Measurements from ENCODE around the gene TMOD1. TPM values are rescaled to one million over a fixed set of nuclear protein-coding genes. Genes with fewer than 3 reads are reported as not detected.

Gene TMOD1
- total RNA-seq, 1 donor from 2014 or later = 1.9 TPM

DNA sequence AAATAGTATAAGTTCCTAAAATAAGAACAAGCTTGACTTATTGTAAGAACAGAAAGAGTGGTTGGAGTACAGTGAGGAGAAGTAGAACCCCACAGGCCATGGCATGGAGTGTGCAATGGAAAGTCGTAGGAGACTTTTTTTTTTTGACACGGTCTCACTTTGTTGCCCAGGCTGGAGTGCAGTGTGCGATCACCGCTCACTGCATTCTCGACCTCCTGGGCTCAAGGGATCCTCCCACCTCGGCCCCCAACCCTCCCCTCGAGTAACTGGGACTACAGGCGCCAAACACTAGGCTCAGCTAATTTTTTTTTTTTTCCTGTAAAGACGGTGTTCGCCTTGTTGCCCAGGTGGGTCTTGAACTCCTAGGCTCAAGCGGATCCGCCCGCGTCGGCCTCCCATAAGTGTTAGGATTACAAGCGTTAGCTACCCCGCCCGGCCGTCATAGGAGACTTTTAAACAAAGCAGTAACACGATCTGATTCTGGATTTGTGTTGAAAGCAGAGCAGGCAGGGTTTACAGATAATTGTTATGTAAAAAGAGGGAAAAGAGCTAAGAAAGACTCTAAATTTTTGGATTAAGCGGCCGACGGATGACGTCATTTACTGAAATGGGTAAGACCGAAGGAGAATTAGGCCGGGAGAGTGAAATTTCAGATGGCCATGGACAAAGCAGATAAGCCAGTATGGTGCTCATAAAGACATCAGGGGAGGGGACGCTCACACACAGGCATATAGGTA is 130.9 kb downstream of the TMOD1 start:
- Mint-ChIP-seq H3K36me3 (ENCODE audit: low read depth) (peaks cover 19% of the 10 kb centered on the region), H3K9me3 (no peaks in the 10 kb centered on the region), H3K27ac (peak overlapping the region; percentile 99), H3K27me3 (no peaks in the 10 kb centered on the region), H3K4me1 (peaks cover 42% of the 10 kb centered on the region), H3K4me3 (peak overlapping the region; percentile 100)
- ATAC-seq (ENCODE audit: low read depth) (no peak), DNase-seq (no peak)
- intact Hi-C loops (cut with micrococcal nuclease) = loop anchor here (5.0 to 10.0 kb wide), 5 partner anchors 472 to 1162 kb away; partner anchors contain the start of genes ANKS6, PRXL2C and ZNF510
- TF ChIP-seq CTCF (IDR thresholded peaks at IDR 0.05) = no peak
- CTCF ChIA-PET = interaction anchor here (1.0 to 2.3 kb wide), 5 partner anchors 8 to 624 kb away, joined by 3 to 14 read pairs (median 5); partner anchors contain the start of gene TDRD7
- POLR2A ChIA-PET = interaction anchor here (0.9 to 3.2 kb wide), 17 partner anchors 13 to 1757 kb away, joined by 3 to 31 read pairs (median 8); partner anchors contain the start of genes ANP32B, ERCC6L2, TBC1D2 and TDRD7

- Mint-ChIP-seq H3K4me1 (peaks cover 47% of the 10 kb centered on the region), H3K4me3 (peak within 1 kb of the TSS; percentile 100), H3K9me3 (no peaks in the 10 kb centered on the region), H3K27ac (peak within 1 kb of the TSS; percentile 99), H3K36me3 (ENCODE audit: low read depth) (peaks cover 19% of the 10 kb centered on the region), H3K27me3 (no peaks in the 10 kb centered on the region)
- ChIA-PET CTCF (interaction anchor here (0.7 to 2.3 kb wide), 8 partner anchors 8 to 624 kb away, joined by 3 to 14 read pairs (median 3); partner anchors contain the start of gene TDRD7), POLR2A (interaction anchor here (0.5 to 3.2 kb wide), 30 partner anchors 10 to 1758 kb away, joined by 3 to 31 read pairs (median 4); partner anchors contain the start of genes ANP32B, ERCC6L2, NANS and TBC1D2)
- intact Hi-C loops (cut with micrococcal nuclease) = loop anchor here (1.0 to 10.0 kb wide), 12 partner anchors 18 to 1162 kb away; partner anchors contain the start of genes ANKS6, ANP32B, PRXL2C and TBC1D2
- DNase-seq = peak; percentile 93
- peak; percentile 92 for ATAC-seq (ENCODE audit: low read depth)
- no peak for TF ChIP-seq CTCF (IDR thresholded peaks at IDR 0.05)
Observed at GRCh38 chr9:97632985-97633858, 131.8 kb downstream of the TMOD1 start, which contains the start of the genes NCBP1 and TSTD2. Gene NCBP1 (plus strand): TSS chr9:97633821. CDS start chr9:97633882, 61 bp downstream. Gene TSTD2 (minus strand): TSS chr9:97633368. CDS start chr9:97627562, 5,806 bp downstream.

- H3K27me3 Mint-ChIP-seq = no peaks in the 10 kb centered on the region
- ATAC-seq (ENCODE audit: low read depth) = no peak
- ChIA-PET CTCF (interaction anchor here (0.9 to 2.3 kb wide), 5 partner anchors 18 to 221 kb away, joined by 3 to 14 read pairs (median 5); partner anchors contain the start of gene TDRD7), POLR2A (interaction anchor here (0.6 to 3.2 kb wide), 23 partner anchors 9 to 1758 kb away, joined by 3 to 31 read pairs (median 7); partner anchors contain the start of genes ANP32B, ERCC6L2, NANS and TBC1D2)
- no peaks in the 10 kb centered on the region for H3K9me3 Mint-ChIP-seq
- TF ChIP-seq CTCF (IDR thresholded peaks at IDR 0.05) = no peak
- H3K4me3 Mint-ChIP-seq = peak overlapping the region; percentile 100
- no peak for DNase-seq
- H3K27ac Mint-ChIP-seq = peak overlapping the region; percentile 99
- H3K4me1 Mint-ChIP-seq = peaks cover 54% of the 10 kb centered on the region
- H3K36me3 Mint-ChIP-seq (ENCODE audit: low read depth) = peaks cover 19% of the 10 kb centered on the region
- intact Hi-C loops (cut with micrococcal nuclease) = loop anchor here (1.0 to 10.0 kb wide), 12 partner anchors 19 to 1161 kb away; partner anchors contain the start of genes ANKS6, ANP32B, PRXL2C and TBC1D2
Observed at GRCh38 chr9:97633859-97634490, 132.5 kb downstream of the TMOD1 start.

GRCh38 chr9:97635026-97635425 is 133.6 kb downstream of the TMOD1 start:
- intact Hi-C loops (cut with micrococcal nuclease) = loop anchor here (10.0 kb wide), 4 partner anchors 470 to 1160 kb away; partner anchors contain the start of genes ANKS6, PRXL2C and ZNF510
- ChIA-PET POLR2A (interaction anchor here (0.7 to 3.2 kb wide), 2 partner anchors 62 to 410 kb away, joined by 3 to 31 read pairs; partner anchors contain the start of gene XPA), CTCF (no interaction called here)
- H3K4me1 Mint-ChIP-seq = peaks cover 59% of the 10 kb centered on the region
- H3K27ac Mint-ChIP-seq = no peak overlapping the region
- H3K9me3 Mint-ChIP-seq = no peaks in the 10 kb centered on the region
- H3K36me3 Mint-ChIP-seq (ENCODE audit: low read depth) = peaks cover 21% of the 10 kb centered on the region
- H3K27me3 Mint-ChIP-seq = no peaks in the 10 kb centered on the region
- peak overlapping the region; percentile 100 for H3K4me3 Mint-ChIP-seq
- TF ChIP-seq CTCF (IDR thresholded peaks at IDR 0.05) = no peak
- ATAC-seq (ENCODE audit: low read depth) (no peak), DNase-seq (no peak)
